Measurements from ENCODE around the gene LTBP3.
A peak's percentile ranks its signal among the peaks of the same experiment; 100 is the strongest.

The LTBP3 gene

DNA sequence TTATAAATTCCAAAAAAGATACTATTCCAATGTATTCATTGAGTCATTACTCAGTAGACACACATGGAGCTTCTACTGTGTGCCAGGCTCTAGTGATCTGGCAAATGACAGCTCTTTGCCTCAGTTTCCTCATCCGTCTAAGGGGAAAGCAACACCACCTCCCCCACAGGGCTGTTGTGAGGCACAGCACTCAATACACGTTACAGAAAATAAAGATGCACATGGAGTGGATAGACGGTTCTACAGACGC lies 65.8 kb downstream of the LTBP3 start:
- no peaks in the 10 kb centered on the region for H3K9me3 ChIP-seq (ENCODE audit: insufficient read depth, low read depth, low read length)
- no peak overlapping the region for H3K4me3 ChIP-seq (ENCODE audit: low read length, poor library complexity, severe bottlenecking)
- H3K9me2 ChIP-seq (replicated peaks; ENCODE audit: low read depth, low read length), result no peaks in the 10 kb centered on the region
- H3F3A ChIP-seq (ENCODE audit: low read depth), result peaks cover 10% of the 10 kb centered on the region
- no peaks in the 10 kb centered on the region for H3K36me3 ChIP-seq (ENCODE audit: insufficient read depth, low read length)
- no peak overlapping the region for H2AFZ ChIP-seq (ENCODE audit: low read length)
- H4K20me1 ChIP-seq (ENCODE audit: insufficient read depth, low read length, poor library complexity, severe bottlenecking), result no peaks in the 10 kb centered on the region
- H3K27me3 ChIP-seq (ENCODE audit: insufficient read depth, low read length, poor library complexity, severe bottlenecking), result no peaks in the 10 kb centered on the region
- peak overlapping the region; percentile 43 for H3K9ac ChIP-seq (ENCODE audit: low read depth, low read length, poor library complexity, severe bottlenecking)
- peaks cover 63% of the 10 kb centered on the region for H3K4me1 ChIP-seq (ENCODE audit: insufficient read depth, low read length, poor library complexity, severe bottlenecking)
- no peak overlapping the region for H3K4me2 ChIP-seq (ENCODE audit: low read depth, low read length, poor library complexity, severe bottlenecking)
- H3K79me2 ChIP-seq (ENCODE audit: insufficient read depth, low read length), result peaks cover 20% of the 10 kb centered on the region
- no peak for TF ChIP-seq EZH2phosphoT487 (IDR thresholded peaks at IDR 0.05; ENCODE audit: borderline replicate concordance)
- TF ChIP-seq, protein P1, sequence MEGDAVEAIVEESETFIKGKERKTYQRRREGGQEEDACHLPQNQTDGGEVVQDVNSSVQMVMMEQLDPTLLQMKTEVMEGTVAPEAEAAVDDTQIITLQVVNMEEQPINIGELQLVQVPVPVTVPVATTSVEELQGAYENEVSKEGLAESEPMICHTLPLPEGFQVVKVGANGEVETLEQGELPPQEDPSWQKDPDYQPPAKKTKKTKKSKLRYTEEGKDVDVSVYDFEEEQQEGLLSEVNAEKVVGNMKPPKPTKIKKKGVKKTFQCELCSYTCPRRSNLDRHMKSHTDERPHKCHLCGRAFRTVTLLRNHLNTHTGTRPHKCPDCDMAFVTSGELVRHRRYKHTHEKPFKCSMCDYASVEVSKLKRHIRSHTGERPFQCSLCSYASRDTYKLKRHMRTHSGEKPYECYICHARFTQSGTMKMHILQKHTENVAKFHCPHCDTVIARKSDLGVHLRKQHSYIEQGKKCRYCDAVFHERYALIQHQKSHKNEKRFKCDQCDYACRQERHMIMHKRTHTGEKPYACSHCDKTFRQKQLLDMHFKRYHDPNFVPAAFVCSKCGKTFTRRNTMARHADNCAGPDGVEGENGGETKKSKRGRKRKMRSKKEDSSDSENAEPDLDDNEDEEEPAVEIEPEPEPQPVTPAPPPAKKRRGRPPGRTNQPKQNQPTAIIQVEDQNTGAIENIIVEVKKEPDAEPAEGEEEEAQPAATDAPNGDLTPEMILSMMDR (conservative IDR thresholded peaks at IDR 0.05; ENCODE audit: low read length), result no peak

DNA sequence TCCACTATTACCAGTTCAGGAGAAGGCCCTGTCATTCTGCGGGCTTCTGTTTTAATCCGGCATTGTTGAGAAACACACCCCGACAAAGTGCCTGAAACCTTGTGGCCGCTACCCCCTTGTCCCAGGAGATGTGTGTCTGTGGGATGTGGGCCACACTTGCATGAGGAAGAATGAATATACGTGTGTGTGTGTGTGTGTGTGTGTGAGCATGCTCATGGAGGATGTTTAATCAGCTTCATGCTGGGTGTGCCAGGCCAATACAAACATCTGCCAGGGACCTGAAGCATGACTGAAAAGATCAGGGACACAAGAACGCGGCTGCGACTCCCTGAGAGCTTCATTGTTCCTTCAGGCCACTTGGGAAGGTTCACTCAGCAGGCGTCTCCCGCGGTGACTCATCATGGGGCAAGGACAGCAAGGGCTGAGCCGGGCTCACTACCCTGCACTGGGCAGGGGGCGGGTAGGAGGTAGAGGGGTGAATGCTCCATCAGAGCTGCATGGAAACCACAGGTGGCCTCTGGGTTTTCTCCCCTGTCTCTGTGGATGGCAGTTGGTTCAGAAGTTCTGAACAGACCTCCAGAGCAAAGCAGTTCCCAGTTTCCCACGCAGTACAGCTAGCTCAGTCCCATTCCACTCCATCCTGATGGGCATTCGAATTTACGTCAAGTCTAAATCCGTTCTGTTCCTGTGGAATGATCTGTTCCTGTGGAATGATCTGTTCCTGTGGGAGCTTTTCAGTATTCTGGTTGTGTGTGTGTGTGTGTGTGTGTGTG lies 66.4 kb downstream of the LTBP3 start:
- H3K4me3 ChIP-seq (ENCODE audit: low read length, poor library complexity, severe bottlenecking), result no peak overlapping the region
- H3K27me3 ChIP-seq (ENCODE audit: insufficient read depth, low read length, poor library complexity, severe bottlenecking), result no peaks in the 10 kb centered on the region
- no peaks in the 10 kb centered on the region for H3K9me3 ChIP-seq (ENCODE audit: insufficient read depth, low read depth, low read length)
- H3K36me3 ChIP-seq (ENCODE audit: insufficient read depth, low read length), result no peaks in the 10 kb centered on the region
- H3K4me1 ChIP-seq (ENCODE audit: insufficient read depth, low read length, poor library complexity, severe bottlenecking), result peaks cover 65% of the 10 kb centered on the region
- peaks cover 6% of the 10 kb centered on the region for H3F3A ChIP-seq (ENCODE audit: low read depth)
- no peaks in the 10 kb centered on the region for H3K9me2 ChIP-seq (replicated peaks; ENCODE audit: low read depth, low read length)
- TF ChIP-seq, protein P1 (conservative IDR thresholded peaks at IDR 0.05; ENCODE audit: low read length), result no peak
- H3K9ac ChIP-seq (ENCODE audit: low read depth, low read length, poor library complexity, severe bottlenecking), result peak overlapping the region; percentile 21
- H3K79me2 ChIP-seq (ENCODE audit: insufficient read depth, low read length), result peaks cover 17% of the 10 kb centered on the region
- no peaks in the 10 kb centered on the region for H4K20me1 ChIP-seq (ENCODE audit: insufficient read depth, low read length, poor library complexity, severe bottlenecking)
- H3K4me2 ChIP-seq (ENCODE audit: low read depth, low read length, poor library complexity, severe bottlenecking), result no peak overlapping the region
- H2AFZ ChIP-seq (ENCODE audit: low read length), result no peak overlapping the region

DNA sequence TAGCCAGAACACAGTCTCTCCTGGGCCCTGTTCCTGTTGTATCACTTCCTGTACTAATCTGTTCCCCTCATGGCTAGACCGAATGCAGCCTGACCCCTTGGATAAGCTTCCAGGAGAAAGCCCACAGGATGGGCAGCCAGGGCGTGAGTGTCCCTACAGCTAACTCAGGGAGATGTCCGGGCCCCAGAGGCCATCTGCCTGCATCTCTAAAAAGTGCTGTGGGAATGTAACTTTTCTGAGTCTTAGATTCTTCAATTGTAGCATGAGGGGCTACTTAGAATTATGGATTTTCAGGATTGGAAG lies 67.0 kb downstream of the LTBP3 start:
- H3K4me3 ChIP-seq (ENCODE audit: low read length, poor library complexity, severe bottlenecking), result no peak overlapping the region
- H3K9me2 ChIP-seq (replicated peaks; ENCODE audit: low read depth, low read length), result no peaks in the 10 kb centered on the region
- H3K79me2 ChIP-seq (ENCODE audit: insufficient read depth, low read length), result peaks cover 10% of the 10 kb centered on the region
- H3K9ac ChIP-seq (ENCODE audit: low read depth, low read length, poor library complexity, severe bottlenecking), result peak overlapping the region; percentile 21
- H3K27me3 ChIP-seq (ENCODE audit: insufficient read depth, low read length, poor library complexity, severe bottlenecking), result no peaks in the 10 kb centered on the region
- TF ChIP-seq EZH2phosphoT487 (IDR thresholded peaks at IDR 0.05; ENCODE audit: borderline replicate concordance), result no peak
- TF ChIP-seq, protein P1 (conservative IDR thresholded peaks at IDR 0.05; ENCODE audit: low read length), result no peak
- H3F3A ChIP-seq (ENCODE audit: low read depth), result no peaks in the 10 kb centered on the region
- H3K4me1 ChIP-seq (ENCODE audit: insufficient read depth, low read length, poor library complexity, severe bottlenecking), result peaks cover 60% of the 10 kb centered on the region
- no peaks in the 10 kb centered on the region for H4K20me1 ChIP-seq (ENCODE audit: insufficient read depth, low read length, poor library complexity, severe bottlenecking)
- no peak overlapping the region for H2AFZ ChIP-seq (ENCODE audit: low read length)
- H3K9me3 ChIP-seq (ENCODE audit: insufficient read depth, low read depth, low read length), result no peaks in the 10 kb centered on the region
- no peaks in the 10 kb centered on the region for H3K36me3 ChIP-seq (ENCODE audit: insufficient read depth, low read length)
- no peak overlapping the region for H3K4me2 ChIP-seq (ENCODE audit: low read depth, low read length, poor library complexity, severe bottlenecking)
